Upper lobe of left lung (tissue), 6 donors: Measurements from ENCODE around the gene DDRGK1. TPM values are rescaled to one million over a fixed set of nuclear protein-coding genes. Genes with fewer than 3 reads are reported as not detected.
A peak's percentile ranks its signal among the peaks of the same experiment; 100 is the strongest.

Source experiments
- ATAC-seq, 2 donors: fragments of 200-7000 bp; cut with Tn5 transposase; one replicate each; pipeline ENCODE4 v1.9.1; 2022; ENCODE audit warnings: mild to moderate bottlenecking in 2 of 2, moderate library complexity in 2 of 2; ENCODE audit not compliant: low FRiP score in 2 of 2
- DNase-seq, 2 donors: peaks; one replicate each; pipeline ENCODE4 v3.0.0-alpha.2; 2019 to 2020
- H3K27ac ChIP-seq, 4 donors: fragments of 200-600 bp; sonication (generic); one replicate each; pipeline ENCODE4 v1.5.1; 2016 to 2019
- H3K27me3 ChIP-seq, 4 donors: fragments of 200-600 bp; sonication (generic); one replicate each; pipeline ENCODE4 v1.5.1; 2017 to 2019
- H3K36me3 ChIP-seq, 4 donors: fragments of 200-600 bp; sonication (generic); one replicate each; pipeline ENCODE4 v1.5.1; 2016 to 2019
- H3K4me1 ChIP-seq, 4 donors: fragments of 200-600 bp; sonication (generic); one replicate each; pipeline ENCODE4 v1.5.1; 2018 to 2019
- H3K4me3 ChIP-seq, 4 donors: fragments of 200-600 bp; sonication (generic); one replicate each; pipeline ENCODE4 v1.5.1; 2017 to 2019; ENCODE audit warnings: mild to moderate bottlenecking in 2 of 4, moderate library complexity in 1 of 4
- H3K9me3 ChIP-seq, 4 donors: fragments of 200-600 bp; sonication (generic); one replicate each; pipeline ENCODE4 v1.5.1; 2018 to 2019
- CTCF ChIP-seq, 6 experiments: fragments of 450-650 bp in 4 of 6; fragments of 200-600 bp in 2 of 6; sonication (generic) in 2 of 6; IDR thresholded peaks; one replicate each; pipeline ENCODE4 v1.5.1; 2016 to 2019; ENCODE audit warnings: antibody characterized with exemption in 6 of 6
- EP300 ChIP-seq, 4 donors: sonication (generic); formaldehyde crosslinking; IDR thresholded peaks; one replicate each; pipeline ENCODE4 v1.5.1; 2017; ENCODE audit warnings: antibody characterized with exemption in 4 of 4, control low read depth in 2 of 4
- POLR2A ChIP-seq, 4 donors: fragments of 450-650 bp; IDR thresholded peaks; one replicate each; pipeline ENCODE4 v1.5.1; 2016 to 2017; ENCODE audit warnings: antibody characterized with exemption in 4 of 4, mild to moderate bottlenecking in 2 of 4
- POLR2AphosphoS5 ChIP-seq, 2 donors: sonication (generic); formaldehyde crosslinking; IDR thresholded peaks; one replicate each; pipeline ENCODE4 v1.5.1; 2017; ENCODE audit warnings: antibody characterized with exemption in 2 of 2
- WGBS, 2 donors: methylation state at CpG; one replicate each; pipeline ENCODE4 v1.1.5; 2017 to 2018; 5-methylcytosine and 5-hydroxymethylcytosine counted together
- total RNA-seq, 6 donors: library from RNA; depleted of rRNA in 4 of 6; stranded (reverse); fragments of >200 nt in 4 of 6; gene quantifications; one replicate each; pipeline versions ENCODE4 v1.1.0 to v1.2.1, GENCODE V29; 2016 to 2021
- donor health status: DM: no; HTN: no; CAD: no; lungs with moderate emphysema.
- donor health status: DM: no; HTN: yes; CAD: no; lungs with severe emphysema.

The DDRGK1 gene
- total RNA-seq, 6 donors from 2014 or later, result 90.2 to 192 (median 110) TPM

- no peaks in the 10 kb centered on the region for H3K9me3 ChIP-seq
- H3K4me3 ChIP-seq, result no peak overlapping the region
- TF ChIP-seq CTCF (IDR thresholded peaks at IDR 0.05) (no peak), POLR2AphosphoS5 (IDR thresholded peaks at IDR 0.05) (no peak), POLR2A (IDR thresholded peaks at IDR 0.05) (no peak), EP300 (IDR thresholded peaks at IDR 0.05) (no peak)
- H3K27ac ChIP-seq, result no peak overlapping the region
- 95 to 100% methylated on average over 1 to 4 of the region's 4 CpGs for WGBS, 2 donors
- H3K27me3 ChIP-seq, result peaks cover 0 to 35% (median 16%) of the 10 kb centered on the region in 4 donors
- ATAC-seq (no peak), DNase-seq (no peak)
- H3K36me3 ChIP-seq, result no peaks in the 10 kb centered on the region
- H3K4me1 ChIP-seq, result peaks cover 13 to 30% (median 23%) of the 10 kb centered on the region in 4 donors
Measured at GRCh38 chr20:3235666-3236324, 31.3 kb upstream of the DDRGK1 start.

- DNase-seq, result peak in 1 of 2 donors; percentile 74
- no peak overlapping the region for H3K4me3 ChIP-seq
- peaks cover 7 to 16% (median 12%) of the 10 kb centered on the region in 4 donors for H3K4me1 ChIP-seq
- no peak for ATAC-seq
- H3K27me3 ChIP-seq, result peaks cover 0 to 18% (median 11%) of the 10 kb centered on the region in 4 donors
- 91 to 93% methylated on average over 21 to 25 of the region's 25 CpGs for WGBS, 2 donors
- no peaks in the 10 kb centered on the region for H3K9me3 ChIP-seq
- H3K27ac ChIP-seq, result no peak overlapping the region
- H3K36me3 ChIP-seq, result no peaks in the 10 kb centered on the region
- TF ChIP-seq POLR2A (IDR thresholded peaks at IDR 0.05) (no peak), EP300 (IDR thresholded peaks at IDR 0.05) (no peak), CTCF (IDR thresholded peaks at IDR 0.05) (no peak), POLR2AphosphoS5 (IDR thresholded peaks at IDR 0.05) (no peak)
Measured at GRCh38 chr20:3233991-3234498, 29.6 kb upstream of the DDRGK1 start.

GRCh38 chr20:3233131-3233990 is 28.9 kb upstream of the DDRGK1 start:
- Histone ChIP-seq H3K4me1 (peaks cover 6 to 9% (median 8%) of the 10 kb centered on the region in 4 donors), H3K27ac (no peak overlapping the region), H3K36me3 (no peaks in the 10 kb centered on the region), H3K9me3 (no peaks in the 10 kb centered on the region), H3K4me3 (no peak overlapping the region), H3K27me3 (peaks cover 0 to 12% (median 5%) of the 10 kb centered on the region in 4 donors)
- no peak for ATAC-seq
- WGBS, 2 donors, result 86 to 89% methylated on average over 18 to 29 of the region's 32 CpGs
- no peak for DNase-seq
- TF ChIP-seq CTCF (IDR thresholded peaks at IDR 0.05) (no peak), POLR2AphosphoS5 (IDR thresholded peaks at IDR 0.05) (no peak), POLR2A (IDR thresholded peaks at IDR 0.05) (no peak), EP300 (IDR thresholded peaks at IDR 0.05) (no peak)

- WGBS, 2 donors, result 85 to 93% methylated on average over 12 to 15 of the region's 15 CpGs
- H3K4me3 ChIP-seq, result no peak overlapping the region
- TF ChIP-seq POLR2A (IDR thresholded peaks at IDR 0.05), result no peak
- TF ChIP-seq POLR2AphosphoS5 (IDR thresholded peaks at IDR 0.05), result no peak
- TF ChIP-seq EP300 (IDR thresholded peaks at IDR 0.05), result no peak
- no peak for TF ChIP-seq CTCF (IDR thresholded peaks at IDR 0.05)
- no peaks in the 10 kb centered on the region for H3K27me3 ChIP-seq
- H3K9me3 ChIP-seq, result no peaks in the 10 kb centered on the region
- DNase-seq (no peak), ATAC-seq (no peak)
- peaks cover 0 to 2% (median 0%) of the 10 kb centered on the region in 4 donors for H3K36me3 ChIP-seq
- no peak overlapping the region for H3K27ac ChIP-seq
- no peaks in the 10 kb centered on the region for H3K4me1 ChIP-seq
Measured at GRCh38 chr20:3231889-3232588, 27.6 kb upstream of the DDRGK1 start.
